Measurements from ENCODE around the gene SOX8. TPM values are rescaled to one million over a fixed set of nuclear protein-coding genes. Genes with fewer than 3 reads are reported as not detected.

Gene SOX8
- total RNA-seq, 2 experiments from 2014 or later: 0.12 to 0.16 TPM

DNA sequence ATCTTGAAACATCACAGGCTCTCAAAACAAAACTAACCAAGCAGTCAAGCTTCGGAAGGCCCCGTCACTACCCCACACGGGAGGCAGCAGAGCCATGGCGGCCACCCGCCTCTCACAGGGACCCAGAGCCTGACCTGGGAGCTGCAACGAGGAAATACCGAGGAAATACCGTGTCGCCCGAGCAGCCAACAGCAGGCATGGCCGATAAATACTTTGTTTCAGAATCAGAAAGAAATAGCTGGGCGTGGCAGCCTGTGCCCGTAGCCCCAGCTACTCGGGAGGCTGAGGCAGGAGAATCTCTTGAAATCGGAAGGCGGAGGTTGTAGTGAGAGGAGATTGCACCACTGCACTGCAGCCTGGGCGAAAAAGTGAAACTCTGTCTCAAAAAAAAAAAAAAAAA, 17.7 kb upstream of the SOX8 start:
- H3K9me3 Mint-ChIP-seq (ENCODE audit: low read depth): peaks cover 7% of the 10 kb centered on the region
- CTCF ChIA-PET: interaction anchor here (0.7 to 2.0 kb wide), 8 partner anchors 17 to 296 kb away, joined by 3 to 10 read pairs (median 4); partner anchors contain the start of genes CHTF18, RHOT2, RPUSD1 and SOX8
- H3K27ac Mint-ChIP-seq: peak overlapping the region; percentile 94
- no peak for DNase-seq
- peaks cover 39% of the 10 kb centered on the region for H3K4me1 Mint-ChIP-seq
- peaks cover 34% of the 10 kb centered on the region for H3K36me3 Mint-ChIP-seq
- peak overlapping the region; percentile 78 for H3K4me3 Mint-ChIP-seq
- peak; percentile 35 for ATAC-seq
- no peaks in the 10 kb centered on the region for H3K27me3 Mint-ChIP-seq

DNA sequence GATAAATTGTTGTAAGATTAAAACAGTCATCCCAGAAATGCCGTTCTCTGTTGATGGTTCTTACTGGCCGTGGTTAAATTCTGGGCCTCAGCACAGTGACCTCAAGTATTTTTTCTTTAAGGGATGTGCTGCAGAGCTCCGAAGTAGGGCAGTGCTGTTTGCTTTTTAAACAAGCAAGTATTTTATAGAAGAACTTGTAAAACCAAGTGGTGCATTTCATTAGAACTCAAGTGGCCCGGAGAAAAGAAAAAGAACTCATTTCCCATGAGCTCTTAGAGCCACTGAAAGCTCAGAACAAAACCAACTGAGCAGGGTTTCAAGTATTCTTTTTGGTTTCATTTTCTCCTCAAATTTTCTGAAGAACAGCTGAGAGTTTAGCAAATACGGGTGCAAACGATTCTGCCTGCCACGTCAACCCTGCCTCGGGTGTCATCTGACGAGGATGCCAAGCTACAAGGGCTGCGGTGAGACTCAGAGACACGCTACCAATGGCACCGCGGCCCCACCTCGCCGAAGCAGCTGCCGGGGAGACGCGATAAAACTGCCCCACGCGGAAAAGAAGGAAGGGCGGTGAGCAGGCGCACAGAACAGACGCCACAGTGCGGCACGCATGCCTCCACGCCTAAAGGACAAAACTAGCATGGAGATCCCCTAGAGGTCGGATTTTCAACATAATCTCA, 17.1 kb upstream of the SOX8 start:
- DNase-seq (peak; percentile 89), ATAC-seq (peak; percentile 88)
- H3K27me3 Mint-ChIP-seq: no peaks in the 10 kb centered on the region
- H3K4me3 Mint-ChIP-seq: peak overlapping the region; percentile 78
- peaks cover 7% of the 10 kb centered on the region for H3K9me3 Mint-ChIP-seq (ENCODE audit: low read depth)
- peak overlapping the region; percentile 94 for H3K27ac Mint-ChIP-seq
- CTCF ChIA-PET: interaction anchor here (0.6 to 2.0 kb wide), 9 partner anchors 16 to 297 kb away, joined by 3 to 10 read pairs (median 3); partner anchors contain the start of genes CHTF18, RHOT2, RPUSD1 and SOX8
- H3K4me1 Mint-ChIP-seq: peaks cover 42% of the 10 kb centered on the region
- peaks cover 34% of the 10 kb centered on the region for H3K36me3 Mint-ChIP-seq

DNA sequence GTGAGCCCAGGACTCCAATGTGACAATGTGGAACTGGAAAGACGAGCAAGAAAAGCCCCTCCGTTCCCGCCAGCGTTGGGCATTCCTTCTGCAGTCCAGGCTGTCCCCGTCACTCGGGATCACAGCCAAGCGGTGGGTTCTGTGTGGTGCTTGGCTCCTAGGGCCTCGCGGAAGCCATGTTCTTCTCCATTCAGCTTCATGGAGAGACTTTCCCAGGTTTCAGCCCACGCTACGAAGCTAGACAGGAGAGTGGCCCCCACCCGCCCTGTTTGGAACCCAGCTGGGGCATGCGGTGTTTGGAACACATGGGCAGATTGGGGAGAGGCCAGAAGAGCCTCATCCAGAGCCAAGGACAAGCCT, 16.6 kb upstream of the SOX8 start:
- no peak for ATAC-seq
- CTCF ChIA-PET: interaction anchor here (0.6 to 2.0 kb wide), 5 partner anchors 15 to 278 kb away, joined by 3 to 10 read pairs (median 3); partner anchors contain the start of gene SOX8
- H3K4me3 Mint-ChIP-seq: peak overlapping the region; percentile 78
- peaks cover 34% of the 10 kb centered on the region for H3K36me3 Mint-ChIP-seq
- peaks cover 45% of the 10 kb centered on the region for H3K4me1 Mint-ChIP-seq
- DNase-seq: no peak
- peak overlapping the region; percentile 94 for H3K27ac Mint-ChIP-seq
- H3K9me3 Mint-ChIP-seq (ENCODE audit: low read depth): peaks cover 7% of the 10 kb centered on the region
- H3K27me3 Mint-ChIP-seq: no peaks in the 10 kb centered on the region

DNA sequence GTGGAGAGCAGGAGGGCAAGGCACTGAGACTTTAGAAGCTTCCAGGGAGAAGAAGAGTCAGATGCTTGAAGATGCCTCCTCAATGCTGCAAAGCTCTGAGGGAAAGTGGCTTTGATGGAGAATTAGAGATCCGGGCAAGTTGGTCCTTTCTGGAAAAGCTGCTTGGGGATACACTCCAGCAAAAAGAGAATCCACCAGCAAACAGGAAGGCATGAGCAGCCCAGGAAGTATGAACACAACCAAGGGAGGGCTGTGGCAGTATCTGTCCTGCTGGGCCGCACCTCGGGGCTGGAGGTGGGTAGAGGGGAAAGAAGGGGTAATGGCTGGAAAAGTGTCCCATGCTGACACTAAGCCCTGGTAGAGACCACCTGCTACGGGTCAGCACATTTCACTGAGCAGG, 16.1 kb upstream of the SOX8 start:
- H3K36me3 Mint-ChIP-seq: peaks cover 34% of the 10 kb centered on the region
- peaks cover 7% of the 10 kb centered on the region for H3K9me3 Mint-ChIP-seq (ENCODE audit: low read depth)
- CTCF ChIA-PET: interaction anchor here (1.0 to 2.0 kb wide), 2 partner anchors 15 to 279 kb away, joined by 3 to 10 read pairs; partner anchors contain the start of gene SOX8
- peaks cover 45% of the 10 kb centered on the region for H3K4me1 Mint-ChIP-seq
- H3K27me3 Mint-ChIP-seq: no peaks in the 10 kb centered on the region
- no peak overlapping the region for H3K4me3 Mint-ChIP-seq
- no peak for DNase-seq
- peak overlapping the region; percentile 94 for H3K27ac Mint-ChIP-seq
- no peak for ATAC-seq

- Mint-ChIP-seq H3K4me3 (no peak overlapping the region), H3K36me3 (peaks cover 34% of the 10 kb centered on the region), H3K27me3 (no peaks in the 10 kb centered on the region), H3K4me1 (peaks cover 45% of the 10 kb centered on the region), H3K27ac (peak overlapping the region; percentile 94), H3K9me3 (ENCODE audit: low read depth) (peaks cover 7% of the 10 kb centered on the region)
- ATAC-seq: no peak
- DNase-seq: no peak
- CTCF ChIA-PET: no interaction called here
Measured at GRCh38 chr16:966035-966434, 15.5 kb upstream of the SOX8 start.

DNA sequence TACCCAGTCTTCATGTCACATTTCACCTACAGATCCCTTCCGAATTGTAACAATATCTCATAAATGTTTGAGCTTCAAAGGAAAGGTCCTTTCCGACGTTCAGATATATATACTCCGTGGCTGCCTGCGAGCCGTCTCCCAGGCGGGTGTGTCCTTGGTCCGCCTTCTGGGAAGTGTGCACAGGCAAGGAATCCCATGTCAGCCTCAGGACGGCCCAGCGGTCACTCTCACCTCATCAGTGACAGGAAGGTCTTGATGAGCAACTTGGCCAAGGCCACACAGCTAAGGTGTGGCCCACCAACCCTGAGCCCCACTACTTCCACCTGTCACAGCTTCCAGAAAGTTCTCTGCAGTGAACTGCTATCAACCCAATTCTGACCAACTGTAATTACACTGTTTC, 15.1 kb upstream of the SOX8 start:
- H3K9me3 Mint-ChIP-seq (ENCODE audit: low read depth): peaks cover 7% of the 10 kb centered on the region
- H3K4me3 Mint-ChIP-seq: no peak overlapping the region
- ATAC-seq (no peak), DNase-seq (no peak)
- peaks cover 45% of the 10 kb centered on the region for H3K4me1 Mint-ChIP-seq
- CTCF ChIA-PET: interaction anchor here (0.6 kb wide), 1 partner anchor 737 kb away, joined by 3 read pairs; no protein-coding TSS in a partner anchor
- H3K36me3 Mint-ChIP-seq: peaks cover 34% of the 10 kb centered on the region
- no peak overlapping the region for H3K27ac Mint-ChIP-seq
- H3K27me3 Mint-ChIP-seq: peaks cover 1% of the 10 kb centered on the region

DNA sequence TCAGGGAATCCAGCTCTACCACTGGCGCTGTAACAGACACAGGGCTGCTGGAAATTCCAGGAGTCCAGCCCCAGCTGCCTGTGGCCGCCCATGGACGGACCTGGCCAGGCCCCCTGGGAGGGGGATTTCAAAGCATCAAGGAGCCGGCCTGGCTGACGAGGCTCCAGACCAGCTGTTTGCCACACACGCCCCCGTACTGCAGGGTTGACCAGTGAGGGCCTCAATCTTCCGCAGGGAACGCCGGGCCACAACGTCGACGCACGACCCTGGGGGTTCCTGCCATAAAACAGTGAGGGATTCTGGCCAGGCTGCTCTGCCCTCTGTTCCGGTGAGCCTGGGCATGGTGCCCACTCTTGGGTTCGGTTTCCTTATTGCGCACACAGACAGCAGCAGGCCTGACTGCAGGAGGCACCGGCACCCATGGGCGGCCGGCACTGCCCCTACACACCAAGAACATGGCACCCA, 14.5 kb upstream of the SOX8 start:
- Mint-ChIP-seq H3K4me3 (no peak overlapping the region), H3K36me3 (peaks cover 34% of the 10 kb centered on the region), H3K4me1 (peaks cover 47% of the 10 kb centered on the region), H3K27me3 (peaks cover 6% of the 10 kb centered on the region), H3K9me3 (ENCODE audit: low read depth) (peaks cover 7% of the 10 kb centered on the region), H3K27ac (no peak overlapping the region)
- DNase-seq (no peak), ATAC-seq (no peak)
- CTCF ChIA-PET: interaction anchor here (0.6 kb wide), 1 partner anchor 736 kb away, joined by 3 read pairs; no protein-coding TSS in a partner anchor

GRCh38 chr16:967546-968295, 13.8 kb upstream of the SOX8 start:
- Mint-ChIP-seq H3K27me3 (peaks cover 6% of the 10 kb centered on the region), H3K4me3 (no peak overlapping the region), H3K4me1 (peaks cover 43% of the 10 kb centered on the region), H3K9me3 (ENCODE audit: low read depth) (peaks cover 7% of the 10 kb centered on the region), H3K36me3 (peaks cover 34% of the 10 kb centered on the region), H3K27ac (no peak overlapping the region)
- no peak for ATAC-seq
- CTCF ChIA-PET: no interaction called here
- no peak for DNase-seq

GRCh38 chr16:968620-969019, 12.9 kb upstream of the SOX8 start:
- DNase-seq (no peak), ATAC-seq (no peak)
- Mint-ChIP-seq H3K27me3 (peaks cover 6% of the 10 kb centered on the region), H3K4me1 (peaks cover 34% of the 10 kb centered on the region), H3K27ac (no peak overlapping the region), H3K9me3 (ENCODE audit: low read depth) (peaks cover 7% of the 10 kb centered on the region), H3K36me3 (peaks cover 33% of the 10 kb centered on the region), H3K4me3 (peak overlapping the region; percentile 38)
- CTCF ChIA-PET: interaction anchor here (0.7 kb wide), 1 partner anchor 12 kb away, joined by 3 read pairs; no protein-coding TSS in a partner anchor

GRCh38 chr16:969508-970385, 11.8 kb upstream of the SOX8 start:
- peaks cover 6% of the 10 kb centered on the region for H3K27me3 Mint-ChIP-seq
- no peak for DNase-seq
- H3K4me1 Mint-ChIP-seq: peaks cover 24% of the 10 kb centered on the region
- H3K9me3 Mint-ChIP-seq (ENCODE audit: low read depth): peaks cover 7% of the 10 kb centered on the region
- peak; percentile 4 for ATAC-seq
- CTCF ChIA-PET: interaction anchor here (0.9 kb wide), 1 partner anchor 584 kb away, joined by 3 read pairs; no protein-coding TSS in a partner anchor
- H3K27ac Mint-ChIP-seq: peak overlapping the region; percentile 40
- H3K36me3 Mint-ChIP-seq: peaks cover 30% of the 10 kb centered on the region
- H3K4me3 Mint-ChIP-seq: peak overlapping the region; percentile 77

DNA sequence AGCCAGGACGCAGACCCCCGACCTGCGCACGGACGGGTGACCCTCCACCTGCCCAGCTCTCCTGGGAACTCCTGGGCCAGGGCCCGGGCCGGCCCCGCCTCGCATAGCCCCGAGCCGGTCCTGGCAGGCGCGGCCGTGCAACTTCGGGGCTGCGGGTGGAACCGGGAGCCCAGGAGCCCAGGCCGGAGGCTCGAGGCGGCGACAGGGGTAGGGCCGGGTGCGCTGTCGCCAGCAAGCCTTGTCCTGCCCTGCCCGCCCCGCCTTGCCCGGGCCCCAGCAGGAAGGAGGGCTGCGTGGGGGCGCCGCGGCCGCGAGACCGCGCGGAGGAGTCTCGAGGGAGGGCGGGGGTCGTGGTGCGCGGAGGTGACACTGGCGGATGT, 11.2 kb upstream of the SOX8 start:
- CTCF ChIA-PET: interaction anchor here (0.9 kb wide), 1 partner anchor 585 kb away, joined by 3 read pairs; no protein-coding TSS in a partner anchor
- peaks cover 24% of the 10 kb centered on the region for H3K36me3 Mint-ChIP-seq
- H3K9me3 Mint-ChIP-seq (ENCODE audit: low read depth): peaks cover 6% of the 10 kb centered on the region
- peaks cover 6% of the 10 kb centered on the region for H3K27me3 Mint-ChIP-seq
- H3K4me1 Mint-ChIP-seq: peaks cover 17% of the 10 kb centered on the region
- DNase-seq (no peak), ATAC-seq (peak; percentile 60)
- peak overlapping the region; percentile 77 for H3K4me3 Mint-ChIP-seq
- peak overlapping the region; percentile 84 for H3K27ac Mint-ChIP-seq

- peaks cover 18% of the 10 kb centered on the region for H3K36me3 Mint-ChIP-seq
- peak; percentile 92 for ATAC-seq
- peaks cover 14% of the 10 kb centered on the region for H3K4me1 Mint-ChIP-seq
- DNase-seq: peak; percentile 96
- no peaks in the 10 kb centered on the region for H3K9me3 Mint-ChIP-seq (ENCODE audit: low read depth)
- peaks cover 6% of the 10 kb centered on the region for H3K27me3 Mint-ChIP-seq
- H3K27ac Mint-ChIP-seq: peak within 1 kb of the TSS; percentile 84
- CTCF ChIA-PET: no interaction called here
- H3K4me3 Mint-ChIP-seq: peak within 1 kb of the TSS; percentile 77
Measured at GRCh38 chr16:970766-971581, 10.6 kb upstream of the SOX8 start, which contains the start of gene LMF1. LMF1 (minus strand) TSS chr16:970984; CDS start chr16:970980, 4 bp downstream.
